A673 (cell line): ENCODE results near the gene P2RY11. TPM values are rescaled to one million over a fixed set of nuclear protein-coding genes. Genes with fewer than 3 reads are reported as not detected.
A peak's percentile ranks its signal among the peaks of the same experiment; 100 is the strongest.

ENCODE experiments used
- BruUV-seq: library from RNA; stranded (reverse); fragments of 400-500 nt; replicated peaks from 2 replicates; lab custom pipeline; 2021; lab: Mats Ljungman, UMichigan
- CTCF ChIA-PET: fragments of 300-600 bp; sonication (Branson Sonifier 250); formaldehyde crosslinking; loops from one replicate; lab custom pipeline; 2022; ENCODE audit warnings: antibody characterized with exemption; lab: Charles Lee
- POLR2A ChIA-PET: fragments of 300-600 bp; sonication (Branson Sonifier 250); formaldehyde crosslinking; loops from one replicate; lab custom pipeline; 2022; ENCODE audit warnings: antibody characterized with exemption; ENCODE audit not compliant: low non-redundant PET; lab: Charles Lee
- DNase-seq: peaks from one replicate; pipeline ENCODE4 v3.0.0-alpha.2; 2015; ENCODE audit warnings: low spot score
- H3K27ac ChIP-seq: fragments of 200-600 bp; sonication (generic); 2 replicates; pipeline ENCODE4 v1.5.1; 2016; ENCODE audit warnings: mixed run types, low read depth, mild to moderate bottlenecking, mixed read lengths, antibody characterized with exemption, low read length; ENCODE audit not compliant: poor library complexity, severe bottlenecking
- H3K27me3 ChIP-seq: fragments of 200-600 bp; sonication (generic); replicated peaks from 2 replicates; pipeline ENCODE4 v1.6.1; 2017; ENCODE audit warnings: mixed run types, low read depth, mild to moderate bottlenecking, mixed read lengths, antibody characterized with exemption, low read length; ENCODE audit not compliant: insufficient read depth, poor library complexity
- H3K36me3 ChIP-seq: fragments of 200-600 bp; sonication (generic); 2 replicates; pipeline ENCODE4 v1.6.1; 2016; ENCODE audit warnings: mixed run types, mild to moderate bottlenecking, mixed read lengths, antibody characterized with exemption, low read length; ENCODE audit not compliant: insufficient read depth, poor library complexity, severe bottlenecking
- H3K4me1 ChIP-seq: fragments of 200-600 bp; sonication (generic); 2 replicates; pipeline ENCODE4 v1.6.1; 2017; ENCODE audit warnings: mixed run types, mild to moderate bottlenecking, mixed read lengths, antibody characterized with exemption, low read length; ENCODE audit not compliant: insufficient read depth, poor library complexity, severe bottlenecking
- H3K4me3 ChIP-seq: fragments of 200-600 bp; sonication (generic); 2 replicates; pipeline ENCODE4 v1.5.1; 2016; ENCODE audit warnings: low read depth, mixed run types, mild to moderate bottlenecking, mixed read lengths, low read length; ENCODE audit not compliant: poor library complexity, severe bottlenecking
- H3K9me3 ChIP-seq: fragments of 200-600 bp; sonication (generic); 2 replicates; pipeline ENCODE4 v1.6.1; 2016; ENCODE audit warnings: mixed run types, low read depth, mild to moderate bottlenecking, mixed read lengths, antibody characterized with exemption, low read length; ENCODE audit not compliant: poor library complexity, severe bottlenecking
- CTCF ChIP-seq: fragments of 300-800, 200-600 bp; sonication (generic); conservative IDR thresholded peaks from 2 replicates; pipeline ENCODE4 v1.5.1; 2017; ENCODE audit warnings: low read depth, mild to moderate bottlenecking, antibody characterized with exemption, low read length, moderate library complexity, mixed read lengths
- EZH2 ChIP-seq: fragments of 200-600 bp; sonication (generic); IDR thresholded peaks from 2 replicates; pipeline ENCODE4 v1.6.1; 2017; ENCODE audit warnings: borderline replicate concordance, low read depth, mild to moderate bottlenecking, mixed read lengths, antibody characterized with exemption, low read length; ENCODE audit not compliant: poor library complexity, severe bottlenecking
- intact Hi-C: fragments of 100-400 bp; cut with micrococcal nuclease; formaldehyde crosslinking; loops from one replicate; pipeline ENCODE4 v1.10.0; 2022; ENCODE audit not compliant: unreplicated experiment
- total RNA-seq: library from RNA; stranded (reverse); gene quantifications from 2 replicates; pipeline ENCODE4 v1.2.3, GENCODE V29; 2021

Gene P2RY11
- total RNA-seq, 1 experiment from 2014 or later: 39.4 TPM

- intact Hi-C loops: no loop called here
- no TSS peak for BruUV-seq
- H3K27ac ChIP-seq: peak overlapping the region; percentile 84
Measured at GRCh38 chr19:10118960-10119359, 7.5 kb downstream of the P2RY11 start.

DNA sequence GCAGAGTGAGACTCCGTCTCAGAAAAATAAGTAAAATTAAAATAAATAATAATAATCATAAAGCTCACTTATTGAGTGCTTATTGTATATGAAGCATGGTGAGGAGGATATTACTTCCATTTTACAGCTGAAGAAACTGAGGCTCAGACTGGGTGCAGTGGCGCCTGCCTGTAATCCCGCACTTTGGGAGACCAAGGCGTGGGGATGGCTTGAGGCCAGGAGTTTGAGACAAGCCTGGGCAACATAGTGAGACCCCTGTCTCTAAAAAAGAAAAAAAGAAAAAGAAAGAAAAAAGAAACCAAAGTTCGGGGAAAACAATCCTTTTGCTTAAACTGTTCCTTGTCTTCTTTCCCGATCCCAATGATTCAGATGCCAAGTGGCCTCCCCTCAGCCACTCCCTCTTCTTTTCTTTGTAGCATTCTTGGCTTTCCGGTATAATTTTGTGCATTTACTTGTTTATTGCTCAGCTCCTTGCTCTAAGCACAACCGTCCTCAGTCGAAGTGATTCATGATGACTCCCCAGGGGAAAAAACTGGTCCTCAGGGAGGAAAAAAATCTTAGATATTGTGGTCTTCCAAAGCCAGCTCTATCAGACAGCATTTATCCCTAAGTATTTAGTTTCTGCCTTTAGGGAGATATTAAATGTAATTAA lies 9.2 kb downstream of the P2RY11 start:
- peaks cover 29% of the 10 kb centered on the region for H3K36me3 ChIP-seq
- no peak for TF ChIP-seq CTCF
- TF ChIP-seq EZH2: no peak
- BruUV-seq: no TSS peak
- H3K27me3 ChIP-seq: no peaks in the 10 kb centered on the region
- POLR2A ChIA-PET: interaction anchor here (0.6 kb wide), 1 partner anchor 168 kb away, joined by 3 read pairs; no protein-coding TSS in a partner anchor
- CTCF ChIA-PET: interaction anchor here (0.6 kb wide), 1 partner anchor 17 kb away, joined by 6 read pairs; no protein-coding TSS in a partner anchor
- peak overlapping the region; percentile 64 for H3K27ac ChIP-seq
- H3K4me1 ChIP-seq: peaks cover 17% of the 10 kb centered on the region
- intact Hi-C loops: loop anchor here (5.0 kb wide), 1 partner anchor 132 kb away; the partner anchor contains the start of gene MRPL4
- peak; percentile 95 for DNase-seq
- peak overlapping the region; percentile 23 for H3K4me3 ChIP-seq
- H3K9me3 ChIP-seq: no peaks in the 10 kb centered on the region

More at GRCh38 chr19:10118960-10119359, 7.5 kb downstream of the P2RY11 start:
- no peak for DNase-seq
- TF ChIP-seq CTCF (no peak), EZH2 (no peak)
- ChIA-PET POLR2A (no interaction called here), CTCF (no interaction called here)
- Histone ChIP-seq H3K4me1 (peaks cover 17% of the 10 kb centered on the region), H3K4me3 (peak overlapping the region; percentile 87), H3K9me3 (no peaks in the 10 kb centered on the region), H3K27me3 (no peaks in the 10 kb centered on the region), H3K36me3 (peaks cover 41% of the 10 kb centered on the region)

DNA sequence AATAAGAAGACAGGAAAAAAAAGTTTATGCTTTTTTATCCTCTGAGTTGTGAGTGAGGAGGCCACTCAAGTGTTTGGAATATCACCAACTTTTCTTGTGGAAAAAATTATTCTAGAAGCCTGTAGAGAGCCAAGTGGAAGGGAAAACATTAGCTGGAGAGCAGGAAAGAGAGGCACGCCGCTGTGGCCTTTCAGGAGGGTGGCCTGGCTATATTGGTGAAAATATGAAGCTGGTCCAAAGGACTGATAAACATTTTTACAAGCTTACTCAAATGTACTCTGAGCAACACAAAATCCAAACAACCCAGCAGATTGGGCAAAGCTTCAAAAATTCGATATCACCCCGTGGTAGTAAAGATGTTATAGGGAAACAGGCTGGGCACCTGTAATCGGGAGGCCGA lies 10.6 kb downstream of the P2RY11 start:
- intact Hi-C loops: loop anchor here (5.0 kb wide), 1 partner anchor 130 kb away; the partner anchor contains the start of gene MRPL4
- BruUV-seq: no TSS peak
- no peak overlapping the region for H3K4me3 ChIP-seq
- ChIA-PET CTCF (no interaction called here), POLR2A (interaction anchor here (0.7 kb wide), 1 partner anchor 829 kb away, joined by 6 read pairs; no protein-coding TSS in a partner anchor)
- no peak for TF ChIP-seq EZH2
- no peak for TF ChIP-seq CTCF
- DNase-seq: no peak
- no peaks in the 10 kb centered on the region for H3K27me3 ChIP-seq
- peaks cover 19% of the 10 kb centered on the region for H3K36me3 ChIP-seq
- H3K27ac ChIP-seq: peak overlapping the region; percentile 0
- no peaks in the 10 kb centered on the region for H3K9me3 ChIP-seq
- H3K4me1 ChIP-seq: peaks cover 17% of the 10 kb centered on the region
